ENCODE results near the gene DIO3. TPM values are rescaled to one million over a fixed set of nuclear protein-coding genes. Genes with fewer than 3 reads are reported as not detected.
A peak's percentile ranks its signal among the peaks of the same experiment; 100 is the strongest.

DIO3 gene
- total RNA-seq, 1 donor from 2014 or later: 0.51 TPM

DNA sequence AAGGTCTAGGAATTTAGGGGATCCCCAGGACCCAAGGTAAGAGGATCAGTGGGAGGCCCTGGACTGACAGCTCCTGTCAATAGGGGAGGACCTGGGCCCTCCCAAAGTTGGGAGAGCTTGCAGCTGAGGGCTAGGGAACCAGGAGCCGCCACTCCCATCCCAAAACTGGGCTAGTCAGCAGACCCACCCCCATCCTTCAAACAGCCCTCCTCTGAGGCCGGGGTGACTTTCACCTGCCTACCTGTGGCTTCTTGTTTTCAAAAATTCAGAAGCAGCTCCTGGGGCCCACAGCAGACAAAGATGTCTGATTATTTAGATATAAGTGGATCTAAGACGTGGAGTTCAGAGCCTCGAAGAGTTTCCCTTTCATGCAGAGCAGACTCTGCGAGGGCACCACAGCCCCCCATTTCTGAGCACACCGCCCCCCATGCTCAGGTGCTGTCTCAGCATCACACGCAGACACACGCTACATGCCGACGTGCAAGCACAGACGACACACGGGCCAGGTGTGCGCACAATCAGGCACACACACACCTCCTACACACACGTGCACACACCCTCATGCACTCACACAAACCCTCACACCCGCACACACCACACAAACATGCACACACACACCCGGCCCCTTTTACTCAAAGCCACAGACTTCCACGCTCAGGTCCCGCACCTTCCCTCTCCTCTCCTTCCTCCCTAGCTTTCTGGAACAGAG is 21.9 kb downstream of the DIO3 start:
- Mint-ChIP-seq H3K27ac (ENCODE audit: unreplicated experiment) (no peak overlapping the region), H3K36me3 (ENCODE audit: low read depth) (no peaks in the 10 kb centered on the region), H3K9me3 (no peaks in the 10 kb centered on the region), H3K4me3 (no peak overlapping the region), H3K4me1 (peaks cover 6% of the 10 kb centered on the region), H3K27me3 (ENCODE audit: low read depth) (peaks cover 7% of the 10 kb centered on the region)
- TF ChIP-seq, protein P1, sequence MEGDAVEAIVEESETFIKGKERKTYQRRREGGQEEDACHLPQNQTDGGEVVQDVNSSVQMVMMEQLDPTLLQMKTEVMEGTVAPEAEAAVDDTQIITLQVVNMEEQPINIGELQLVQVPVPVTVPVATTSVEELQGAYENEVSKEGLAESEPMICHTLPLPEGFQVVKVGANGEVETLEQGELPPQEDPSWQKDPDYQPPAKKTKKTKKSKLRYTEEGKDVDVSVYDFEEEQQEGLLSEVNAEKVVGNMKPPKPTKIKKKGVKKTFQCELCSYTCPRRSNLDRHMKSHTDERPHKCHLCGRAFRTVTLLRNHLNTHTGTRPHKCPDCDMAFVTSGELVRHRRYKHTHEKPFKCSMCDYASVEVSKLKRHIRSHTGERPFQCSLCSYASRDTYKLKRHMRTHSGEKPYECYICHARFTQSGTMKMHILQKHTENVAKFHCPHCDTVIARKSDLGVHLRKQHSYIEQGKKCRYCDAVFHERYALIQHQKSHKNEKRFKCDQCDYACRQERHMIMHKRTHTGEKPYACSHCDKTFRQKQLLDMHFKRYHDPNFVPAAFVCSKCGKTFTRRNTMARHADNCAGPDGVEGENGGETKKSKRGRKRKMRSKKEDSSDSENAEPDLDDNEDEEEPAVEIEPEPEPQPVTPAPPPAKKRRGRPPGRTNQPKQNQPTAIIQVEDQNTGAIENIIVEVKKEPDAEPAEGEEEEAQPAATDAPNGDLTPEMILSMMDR (conservative IDR thresholded peaks at IDR 0.05): no peak
- no peak for DNase-seq (ENCODE audit: low read depth, low spot score)

DNA sequence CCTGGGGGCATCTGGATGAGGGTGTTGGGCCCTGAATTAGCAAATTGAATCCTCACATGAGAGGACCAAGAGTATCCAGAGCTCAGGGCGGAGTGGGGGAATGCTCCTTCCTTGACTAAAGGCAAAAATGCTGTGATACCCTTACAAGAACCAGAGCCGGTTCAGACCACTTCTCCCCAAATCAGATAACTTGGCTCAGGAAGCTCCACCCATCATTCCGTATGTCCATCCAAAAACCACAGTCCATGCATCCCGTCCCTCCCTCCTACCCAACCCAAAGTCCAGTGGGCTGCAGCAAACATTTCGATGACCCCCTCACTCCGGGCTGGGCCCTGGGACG is 22.4 kb downstream of the DIO3 start:
- TF ChIP-seq, protein P1 (conservative IDR thresholded peaks at IDR 0.05): no peak
- no peak overlapping the region for H3K27ac Mint-ChIP-seq (ENCODE audit: unreplicated experiment)
- no peak overlapping the region for H3K4me3 Mint-ChIP-seq
- H3K36me3 Mint-ChIP-seq (ENCODE audit: low read depth): no peaks in the 10 kb centered on the region
- H3K9me3 Mint-ChIP-seq: no peaks in the 10 kb centered on the region
- H3K4me1 Mint-ChIP-seq: peaks cover 10% of the 10 kb centered on the region
- peaks cover 7% of the 10 kb centered on the region for H3K27me3 Mint-ChIP-seq (ENCODE audit: low read depth)
- no peak for DNase-seq (ENCODE audit: low read depth, low spot score)

DNA sequence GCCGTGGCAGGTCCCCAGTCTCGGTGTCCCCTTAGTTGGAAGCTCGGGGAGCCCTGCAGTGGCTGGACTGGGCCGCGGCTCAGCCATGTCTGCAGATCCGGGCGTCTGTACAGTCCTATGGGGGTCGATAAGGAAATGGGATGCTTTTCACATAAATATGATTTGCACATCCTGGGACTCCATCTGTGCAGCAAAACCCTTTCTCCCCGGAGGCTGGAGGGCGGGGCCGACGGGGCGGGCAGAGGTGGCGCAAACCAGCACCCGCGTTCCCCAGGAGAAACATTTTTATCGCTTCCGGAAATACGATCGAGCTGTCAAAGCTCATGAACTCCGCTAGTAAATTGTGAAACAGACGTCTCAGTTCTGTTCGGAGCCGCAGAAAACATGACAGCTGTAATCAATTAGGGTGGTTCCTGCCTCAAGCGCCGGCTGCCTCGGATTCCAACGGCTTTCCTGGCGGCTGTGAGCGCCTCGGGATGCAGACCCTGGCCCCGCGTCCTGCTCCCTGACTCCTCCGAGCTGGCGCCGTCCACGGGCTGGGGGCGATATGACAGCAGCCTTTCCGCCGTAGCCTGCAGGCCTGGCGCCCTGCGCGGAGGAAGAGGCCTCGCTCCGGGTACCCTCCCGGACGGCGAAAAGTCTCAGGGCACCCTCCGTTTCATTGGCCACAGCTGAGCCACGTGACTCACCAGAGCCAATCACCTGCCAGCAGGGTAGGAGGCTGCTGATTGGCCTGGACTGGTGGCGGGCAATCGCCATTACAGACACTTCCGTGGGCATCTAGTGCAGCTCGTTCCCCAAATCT is 23.0 kb downstream of the DIO3 start:
- no peak overlapping the region for H3K4me3 Mint-ChIP-seq
- H3K36me3 Mint-ChIP-seq (ENCODE audit: low read depth): no peaks in the 10 kb centered on the region
- peaks cover 16% of the 10 kb centered on the region for H3K4me1 Mint-ChIP-seq
- DNase-seq (ENCODE audit: low read depth, low spot score): no peak
- H3K27me3 Mint-ChIP-seq (ENCODE audit: low read depth): peaks cover 7% of the 10 kb centered on the region
- H3K9me3 Mint-ChIP-seq: no peaks in the 10 kb centered on the region
- TF ChIP-seq, protein P1 (conservative IDR thresholded peaks at IDR 0.05): no peak
- no peak overlapping the region for H3K27ac Mint-ChIP-seq (ENCODE audit: unreplicated experiment)

DNA sequence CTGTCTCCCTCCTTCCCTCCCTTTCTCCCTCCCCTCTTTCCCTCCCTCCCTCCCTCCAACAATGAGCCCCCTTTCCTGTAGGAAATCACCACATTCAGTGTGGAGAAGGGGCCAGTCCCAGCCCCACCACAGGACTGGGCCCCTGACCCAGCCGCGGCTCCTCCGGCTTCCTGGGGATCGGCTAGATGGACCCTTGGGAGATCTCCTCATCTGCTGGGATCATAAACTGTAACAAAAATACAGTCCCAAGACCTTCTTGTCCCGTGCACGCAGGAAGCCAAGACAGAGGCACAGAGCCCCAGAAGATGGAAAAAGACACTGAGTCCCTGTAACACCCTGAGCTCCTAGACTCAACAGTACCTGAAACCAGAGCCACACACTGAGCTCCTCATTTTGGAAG is 23.9 kb downstream of the DIO3 start:
- peaks cover 7% of the 10 kb centered on the region for H3K27me3 Mint-ChIP-seq (ENCODE audit: low read depth)
- H3K9me3 Mint-ChIP-seq: no peaks in the 10 kb centered on the region
- DNase-seq (ENCODE audit: low read depth, low spot score): no peak
- H3K36me3 Mint-ChIP-seq (ENCODE audit: low read depth): no peaks in the 10 kb centered on the region
- TF ChIP-seq, protein P1 (conservative IDR thresholded peaks at IDR 0.05): no peak
- H3K4me1 Mint-ChIP-seq: peaks cover 16% of the 10 kb centered on the region
- H3K27ac Mint-ChIP-seq (ENCODE audit: unreplicated experiment): no peak overlapping the region
- no peak overlapping the region for H3K4me3 Mint-ChIP-seq

DNA sequence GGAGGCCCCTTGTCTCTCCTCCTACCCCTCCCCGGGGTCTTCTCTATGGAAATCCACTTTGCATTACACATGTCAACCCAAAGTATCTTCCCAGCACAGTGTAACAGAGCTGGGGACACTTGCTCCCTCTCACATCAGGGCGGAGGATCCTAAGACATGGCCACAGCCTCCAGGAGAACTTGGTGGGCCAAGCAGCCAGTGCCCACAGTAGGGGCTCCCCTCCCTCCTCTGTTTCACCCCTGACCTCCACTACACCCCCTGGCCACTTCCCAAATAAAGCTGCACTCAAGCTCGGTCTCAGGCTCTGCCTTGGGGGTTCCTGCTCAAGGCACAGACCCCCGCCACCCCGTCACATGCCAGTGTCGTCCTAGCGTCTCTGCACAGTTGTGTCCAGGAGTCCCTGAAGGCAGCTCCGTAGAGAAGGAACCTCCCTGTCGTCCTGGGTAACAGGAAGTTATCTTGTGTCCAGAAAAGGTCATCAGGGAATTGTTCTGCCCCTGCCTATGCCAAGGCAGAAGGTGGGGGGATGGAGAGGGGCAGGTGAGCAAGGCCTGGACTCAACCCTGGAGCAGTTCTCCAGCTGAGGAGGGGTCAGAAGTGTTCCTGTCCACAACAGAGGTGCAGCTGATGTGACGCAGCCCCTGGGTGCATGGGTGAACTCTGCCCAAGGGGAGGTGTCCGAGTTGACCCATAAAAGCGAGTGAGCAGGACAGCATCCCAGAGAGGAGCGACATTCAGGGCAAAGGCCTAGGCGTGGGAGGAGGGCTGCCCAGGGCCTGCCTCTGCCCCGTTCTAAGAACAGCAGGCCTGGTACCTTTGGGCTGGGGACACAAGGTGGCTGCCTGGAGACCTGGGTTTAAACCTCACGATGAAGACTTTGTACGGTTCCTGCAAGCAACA is 25.5 kb downstream of the DIO3 start:
- Mint-ChIP-seq H3K9me3 (no peaks in the 10 kb centered on the region), H3K27ac (ENCODE audit: unreplicated experiment) (peak overlapping the region; percentile 67), H3K4me3 (no peak overlapping the region), H3K4me1 (peaks cover 16% of the 10 kb centered on the region), H3K27me3 (ENCODE audit: low read depth) (no peaks in the 10 kb centered on the region), H3K36me3 (ENCODE audit: low read depth) (no peaks in the 10 kb centered on the region)
- no peak for DNase-seq (ENCODE audit: low read depth, low spot score)
- TF ChIP-seq, protein P1 (conservative IDR thresholded peaks at IDR 0.05): no peak

All from neural crest cell (in vitro differentiated cells).